Measurements from ENCODE around the gene OGA.

The OGA gene

GRCh38 chr10:101780187-101780817, 37.9 kb downstream of the OGA start:
- Histone ChIP-seq H3K9me2 (replicated peaks; ENCODE audit: control insufficient read depth, low read length) (no peaks in the 10 kb centered on the region), H3K79me2 (ENCODE audit: control insufficient read depth, low read length) (peaks cover 24% of the 10 kb centered on the region), H3K36me3 (ENCODE audit: control insufficient read depth, low read length) (peaks cover 42% of the 10 kb centered on the region), H3K9me3 (ENCODE audit: control insufficient read depth, insufficient read depth, low read length) (no peaks in the 10 kb centered on the region), H3K4me2 (ENCODE audit: low read length) (peak overlapping the region; percentile 97), H3K4me3 (ENCODE audit: low read length) (peak overlapping the region; percentile 75), H3K27ac (ENCODE audit: low read depth, low read length) (no peak overlapping the region), H3K4me1 (ENCODE audit: control insufficient read depth, low read length) (peaks cover 57% of the 10 kb centered on the region), H4K20me1 (ENCODE audit: control insufficient read depth, insufficient read depth, low read depth, low read length) (no peaks in the 10 kb centered on the region), H3K27me3 (ENCODE audit: control insufficient read depth, low read length) (peaks cover 14% of the 10 kb centered on the region), H3F3A (ENCODE audit: control insufficient read depth, insufficient read depth) (peaks cover 20% of the 10 kb centered on the region)
- TF ChIP-seq CTCF (IDR thresholded peaks at IDR 0.05; ENCODE audit: low read depth, low read length, poor library complexity, severe bottlenecking) = peak; percentile 27
- TF ChIP-seq EZH2phosphoT487 (IDR thresholded peaks at IDR 0.05; ENCODE audit: borderline replicate concordance, low read length) = no peak

GRCh38 chr10:101779544-101780186, 38.6 kb downstream of the OGA start:
- Histone ChIP-seq H3K4me2 (ENCODE audit: low read length) (peak overlapping the region; percentile 97), H3K9me2 (replicated peaks; ENCODE audit: control insufficient read depth, low read length) (no peaks in the 10 kb centered on the region), H3K36me3 (ENCODE audit: control insufficient read depth, low read length) (peaks cover 35% of the 10 kb centered on the region), H3K9me3 (ENCODE audit: control insufficient read depth, insufficient read depth, low read length) (no peaks in the 10 kb centered on the region), H3K79me2 (ENCODE audit: control insufficient read depth, low read length) (peaks cover 24% of the 10 kb centered on the region), H3K27ac (ENCODE audit: low read depth, low read length) (peak overlapping the region; percentile 50), H3K4me3 (ENCODE audit: low read length) (peak overlapping the region; percentile 75), H3K4me1 (ENCODE audit: control insufficient read depth, low read length) (peaks cover 57% of the 10 kb centered on the region), H4K20me1 (ENCODE audit: control insufficient read depth, insufficient read depth, low read depth, low read length) (no peaks in the 10 kb centered on the region), H3K27me3 (ENCODE audit: control insufficient read depth, low read length) (peaks cover 21% of the 10 kb centered on the region), H3F3A (ENCODE audit: control insufficient read depth, insufficient read depth) (peaks cover 14% of the 10 kb centered on the region)
- TF ChIP-seq EZH2phosphoT487 (IDR thresholded peaks at IDR 0.05; ENCODE audit: borderline replicate concordance, low read length) (no peak), CTCF (IDR thresholded peaks at IDR 0.05; ENCODE audit: low read depth, low read length, poor library complexity, severe bottlenecking) (peak; percentile 77)

GRCh38 chr10:101778781-101779543, 39.3 kb downstream of the OGA start:
- Histone ChIP-seq H3K9me2 (replicated peaks; ENCODE audit: control insufficient read depth, low read length) (no peaks in the 10 kb centered on the region), H4K20me1 (ENCODE audit: control insufficient read depth, insufficient read depth, low read depth, low read length) (no peaks in the 10 kb centered on the region), H3K27me3 (ENCODE audit: control insufficient read depth, low read length) (peaks cover 28% of the 10 kb centered on the region), H3K36me3 (ENCODE audit: control insufficient read depth, low read length) (peaks cover 28% of the 10 kb centered on the region), H3K4me2 (ENCODE audit: low read length) (peak overlapping the region; percentile 97), H3K4me1 (ENCODE audit: control insufficient read depth, low read length) (peaks cover 54% of the 10 kb centered on the region), H3K9me3 (ENCODE audit: control insufficient read depth, insufficient read depth, low read length) (no peaks in the 10 kb centered on the region), H3F3A (ENCODE audit: control insufficient read depth, insufficient read depth) (peaks cover 8% of the 10 kb centered on the region), H3K4me3 (ENCODE audit: low read length) (peak overlapping the region; percentile 75), H3K79me2 (ENCODE audit: control insufficient read depth, low read length) (peaks cover 24% of the 10 kb centered on the region), H3K27ac (ENCODE audit: low read depth, low read length) (peak overlapping the region; percentile 50)
- 0 out of 2 replicates have a peak, but pooled peaks have one; percentile 67 for TF ChIP-seq EZH2phosphoT487 (IDR thresholded peaks at IDR 0.05; ENCODE audit: borderline replicate concordance, low read length)
- TF ChIP-seq CTCF (IDR thresholded peaks at IDR 0.05; ENCODE audit: low read depth, low read length, poor library complexity, severe bottlenecking) = no peak

All from DOHH2 (cell line).